ENCODE measurements around the gene COPRS. TPM values are rescaled to one million over a fixed set of nuclear protein-coding genes. Genes with fewer than 3 reads are reported as not detected.
A peak's percentile ranks its signal among the peaks of the same experiment; 100 is the strongest.

COPRS gene
- total and polyA plus RNA-seq, 2 donors from 2014 or later = 34.3 to 124 TPM

DNA sequence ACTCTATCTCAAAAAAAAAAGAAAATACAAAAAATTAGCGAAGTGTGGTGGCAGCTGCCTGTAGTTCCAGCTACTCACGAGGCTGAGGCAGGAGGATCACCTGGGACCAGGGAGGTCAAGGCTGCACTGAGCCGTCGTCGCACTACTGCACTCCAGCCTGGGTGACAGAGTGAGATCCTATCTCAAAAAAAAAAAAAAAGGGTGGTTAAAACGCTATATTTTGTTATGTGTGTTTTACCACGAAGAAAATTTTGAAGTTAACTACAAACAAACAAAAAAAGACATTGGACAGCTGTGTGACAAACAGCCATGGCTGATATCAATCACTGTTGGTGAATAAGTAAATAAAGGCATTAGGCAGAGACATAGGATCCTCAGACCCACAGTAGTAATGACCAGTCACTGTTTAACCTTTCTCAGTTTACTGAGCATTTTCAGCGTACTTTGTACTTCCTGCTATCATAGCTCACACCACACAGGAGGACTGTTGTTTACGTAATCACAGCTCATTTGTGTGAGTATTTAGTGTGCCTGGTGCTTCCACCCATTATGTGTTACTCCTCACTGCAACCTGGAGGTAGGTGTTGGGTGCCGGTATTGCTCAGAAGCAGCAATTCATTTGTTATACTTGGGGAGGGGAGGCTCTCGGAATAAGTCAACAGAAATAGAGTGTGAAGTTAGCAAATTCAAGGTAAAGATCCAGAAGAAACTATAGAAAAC is 55.4 kb downstream of the COPRS start:
- intact Hi-C loops (cut with DNase I) = no loop called here
- Histone ChIP-seq H3K27ac (ENCODE audit: low read depth in 2 of 2, low read length in 2 of 2) (peak overlapping the region in 1 of 2 donors; percentile 15), H3K4me1 (ENCODE audit: control insufficient read depth in 2 of 3, insufficient read depth in 2 of 3, low read depth in 1 of 3, low read length in 3 of 3) (no peaks in the 10 kb centered on the region), H3K27me3 (ENCODE audit: control insufficient read depth, insufficient read depth, low read length) (no peaks in the 10 kb centered on the region), H3K9ac (ENCODE audit: low read length in 3 of 3) (no peak overlapping the region), H3K4me3 (ENCODE audit: low read length in 3 of 3) (no peak overlapping the region), H3K36me3 (ENCODE audit: control insufficient read depth in 2 of 3, insufficient read depth in 3 of 3, low read length in 3 of 3) (no peaks in the 10 kb centered on the region), H3K9me3 (ENCODE audit: control insufficient read depth in 2 of 3, insufficient read depth in 1 of 3, low read length in 3 of 3) (no peaks in the 10 kb centered on the region)
- FAIRE-seq (no peak), DNase-seq (peak in 2 of 5 donors; percentile 26 to 54)
- TF ChIP-seq, protein P1, sequence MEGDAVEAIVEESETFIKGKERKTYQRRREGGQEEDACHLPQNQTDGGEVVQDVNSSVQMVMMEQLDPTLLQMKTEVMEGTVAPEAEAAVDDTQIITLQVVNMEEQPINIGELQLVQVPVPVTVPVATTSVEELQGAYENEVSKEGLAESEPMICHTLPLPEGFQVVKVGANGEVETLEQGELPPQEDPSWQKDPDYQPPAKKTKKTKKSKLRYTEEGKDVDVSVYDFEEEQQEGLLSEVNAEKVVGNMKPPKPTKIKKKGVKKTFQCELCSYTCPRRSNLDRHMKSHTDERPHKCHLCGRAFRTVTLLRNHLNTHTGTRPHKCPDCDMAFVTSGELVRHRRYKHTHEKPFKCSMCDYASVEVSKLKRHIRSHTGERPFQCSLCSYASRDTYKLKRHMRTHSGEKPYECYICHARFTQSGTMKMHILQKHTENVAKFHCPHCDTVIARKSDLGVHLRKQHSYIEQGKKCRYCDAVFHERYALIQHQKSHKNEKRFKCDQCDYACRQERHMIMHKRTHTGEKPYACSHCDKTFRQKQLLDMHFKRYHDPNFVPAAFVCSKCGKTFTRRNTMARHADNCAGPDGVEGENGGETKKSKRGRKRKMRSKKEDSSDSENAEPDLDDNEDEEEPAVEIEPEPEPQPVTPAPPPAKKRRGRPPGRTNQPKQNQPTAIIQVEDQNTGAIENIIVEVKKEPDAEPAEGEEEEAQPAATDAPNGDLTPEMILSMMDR (IDR thresholded peaks at IDR 0.05; ENCODE audit: borderline replicate concordance, extremely low read depth, insufficient read depth) = no peak

DNA sequence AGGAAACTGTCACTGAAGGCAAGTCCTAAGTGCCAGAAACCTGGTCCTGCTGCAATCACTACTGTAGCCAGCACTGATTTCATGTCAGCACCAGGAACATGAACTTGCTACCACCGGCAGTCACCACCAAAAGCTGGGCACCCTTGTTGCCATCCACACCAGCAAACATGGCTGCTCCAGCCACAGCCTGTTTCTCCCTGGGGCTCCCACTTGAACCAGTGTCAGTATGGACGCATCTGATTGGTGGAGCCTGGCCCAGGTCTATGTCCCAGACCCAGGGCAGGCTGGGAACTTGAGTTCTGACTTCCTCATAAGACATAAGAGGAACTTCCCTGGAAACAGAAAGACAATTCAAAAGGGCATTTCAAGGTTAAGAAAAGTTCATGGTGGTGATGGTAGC is 56.5 kb downstream of the COPRS start:
- TF ChIP-seq, protein P1 (IDR thresholded peaks at IDR 0.05; ENCODE audit: borderline replicate concordance, extremely low read depth, insufficient read depth) = no peak
- FAIRE-seq (no peak), DNase-seq (no peak)
- Histone ChIP-seq H3K36me3 (ENCODE audit: control insufficient read depth in 2 of 3, insufficient read depth in 3 of 3, low read length in 3 of 3) (no peaks in the 10 kb centered on the region), H3K4me3 (ENCODE audit: low read length in 3 of 3) (no peak overlapping the region), H3K4me1 (ENCODE audit: control insufficient read depth in 2 of 3, insufficient read depth in 2 of 3, low read depth in 1 of 3, low read length in 3 of 3) (no peaks in the 10 kb centered on the region), H3K27me3 (ENCODE audit: control insufficient read depth, insufficient read depth, low read length) (no peaks in the 10 kb centered on the region), H3K9me3 (ENCODE audit: control insufficient read depth in 2 of 3, insufficient read depth in 1 of 3, low read length in 3 of 3) (no peaks in the 10 kb centered on the region), H3K9ac (ENCODE audit: low read length in 3 of 3) (no peak overlapping the region), H3K27ac (ENCODE audit: low read depth in 2 of 2, low read length in 2 of 2) (no peak overlapping the region)
- intact Hi-C loops (cut with DNase I) = no loop called here

Other genes with a start within 250 kb of the COPRS start
- gene UTP6, start 42.5 kb upstream of the COPRS start, total RNA-seq = 49.9 TPM
- 39.9 TPM for gene UTP6, start 42.5 kb upstream of the COPRS start, polyA plus RNA-seq (ENCODE audit: insufficient read depth, low read depth, low replicate concordance)
- 23.5 TPM for gene SUZ12, start 77.8 kb upstream of the COPRS start, total RNA-seq
- 10.2 TPM for gene SUZ12, start 77.8 kb upstream of the COPRS start, polyA plus RNA-seq (ENCODE audit: insufficient read depth, low read depth, low replicate concordance)
- 13.8 TPM for gene LRRC37B, start 148.1 kb upstream of the COPRS start, total RNA-seq
- 6.1 TPM for gene LRRC37B, start 148.1 kb upstream of the COPRS start, polyA plus RNA-seq (ENCODE audit: insufficient read depth, low read depth, low replicate concordance)